Stimulated activated CD4-positive, alpha-beta T cell treated with anti-CD3 and anti-CD28 coated beads, Interleukin-4, amount 100 ng/mL, for 1 hour (primary cell): ENCODE results near the gene GOLGB1.
"Not testable (repeated sequence)": the region's sequence is repeated elsewhere in the genome, so short reads cannot be mapped to it uniquely, and the experiment has no call there.

Experiments used
- DNase-seq: peaks from one replicate; pipeline ENCODE4 v3.0.0-alpha.2; 2020

GOLGB1 gene

DNA sequence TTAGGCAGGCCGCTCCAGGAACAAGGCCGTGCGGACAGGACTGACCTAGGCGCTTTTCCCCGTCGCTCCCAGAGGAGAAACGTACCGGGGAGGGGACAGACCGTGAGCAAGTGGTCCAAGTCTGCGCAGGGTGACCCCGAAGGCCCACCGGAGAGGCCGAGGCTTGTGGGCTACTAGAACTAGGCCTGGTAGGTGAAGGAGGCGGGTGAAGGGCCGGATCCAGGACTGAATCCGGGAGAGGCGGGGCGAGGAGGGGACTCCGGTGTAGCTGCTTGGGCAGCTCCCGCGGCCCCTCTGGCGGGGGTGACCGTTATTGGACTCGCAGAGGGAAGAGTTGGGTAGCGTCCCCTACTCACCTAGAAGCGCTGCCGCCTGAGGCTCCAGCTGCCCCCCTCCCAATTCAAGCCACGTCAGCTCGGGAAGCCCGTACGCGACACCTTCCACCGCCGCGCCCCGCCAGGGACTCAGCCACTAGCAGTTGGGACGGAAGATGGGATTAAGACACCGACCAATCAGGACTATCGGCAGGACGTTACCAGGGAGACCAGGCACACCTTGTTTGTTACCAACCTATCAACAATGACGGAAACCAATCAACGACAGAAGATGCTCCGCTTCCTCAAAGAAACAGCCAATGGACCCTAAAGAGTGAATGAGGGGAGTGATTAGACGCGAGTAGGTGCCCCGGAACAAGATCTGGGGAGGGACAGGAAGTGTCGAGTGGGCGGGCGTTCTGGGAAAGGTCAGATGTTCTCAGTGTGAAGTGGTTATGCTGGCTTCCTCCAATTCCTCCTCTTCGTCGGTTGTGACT is at the start of gene GOLGB1:
TSS of gene GOLGB1 (minus strand) at position 466 of the 811 bp plus-strand sequence. CDS start 18,770 bp downstream, outside the sequence.
- DNase-seq = peak; percentile 88

GRCh38 chr3:121796970-121797369 is 47.4 kb upstream of the GOLGB1 start:
- no peak for DNase-seq

DNA sequence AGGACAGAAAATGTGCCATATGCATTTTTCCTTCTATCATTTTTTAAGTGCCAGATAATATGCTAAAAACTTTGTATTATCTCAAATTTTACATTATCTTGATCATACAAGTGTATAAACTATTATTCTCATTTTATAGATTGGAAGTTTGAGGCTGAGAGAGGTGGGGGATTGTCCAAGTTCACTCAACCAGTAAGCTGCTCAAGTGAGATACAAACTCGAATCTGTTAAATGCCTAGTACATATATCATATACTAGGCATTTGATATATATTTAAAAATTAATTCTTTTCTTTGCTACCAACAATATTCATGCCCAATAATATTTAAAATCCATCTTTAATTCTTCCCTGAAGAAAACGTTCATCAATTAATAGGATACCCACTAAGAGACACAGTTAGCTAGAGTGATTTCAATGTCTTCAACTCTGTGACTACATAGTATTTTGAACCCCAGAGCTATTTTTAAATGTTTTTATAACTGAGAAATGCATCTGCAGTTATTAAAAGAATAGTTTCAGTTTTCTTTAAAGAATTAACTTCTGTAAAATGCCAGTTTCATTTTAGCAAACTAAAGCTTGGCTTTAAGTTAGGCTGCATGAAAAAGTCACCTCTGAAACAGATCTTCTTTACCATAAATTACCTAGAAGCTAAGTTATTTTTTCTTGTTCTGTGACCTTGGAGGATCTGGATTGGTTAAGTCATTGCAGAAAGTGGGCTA is 44.9 kb upstream of the GOLGB1 start:
- no peak for DNase-seq

DNA sequence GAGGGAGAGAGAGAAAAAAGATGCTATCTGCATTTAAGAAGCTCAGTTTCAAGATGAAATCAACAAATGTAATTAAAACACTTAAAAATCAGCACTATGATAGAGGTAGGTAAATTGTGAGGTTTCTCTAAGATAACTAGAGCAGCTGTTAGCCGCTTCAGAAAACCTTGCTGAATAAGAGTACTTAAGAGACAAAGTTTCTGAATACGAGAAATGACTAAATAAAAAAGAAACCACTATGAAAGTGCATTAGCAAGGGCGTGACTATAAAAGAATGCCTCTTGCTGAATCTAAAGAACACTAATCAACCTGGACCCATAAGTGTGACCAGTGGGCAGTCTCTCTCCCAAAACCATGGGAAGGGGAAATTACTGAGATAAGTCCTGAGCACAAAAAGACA is 43.5 kb upstream of the GOLGB1 start:
- DNase-seq = no peak

DNA sequence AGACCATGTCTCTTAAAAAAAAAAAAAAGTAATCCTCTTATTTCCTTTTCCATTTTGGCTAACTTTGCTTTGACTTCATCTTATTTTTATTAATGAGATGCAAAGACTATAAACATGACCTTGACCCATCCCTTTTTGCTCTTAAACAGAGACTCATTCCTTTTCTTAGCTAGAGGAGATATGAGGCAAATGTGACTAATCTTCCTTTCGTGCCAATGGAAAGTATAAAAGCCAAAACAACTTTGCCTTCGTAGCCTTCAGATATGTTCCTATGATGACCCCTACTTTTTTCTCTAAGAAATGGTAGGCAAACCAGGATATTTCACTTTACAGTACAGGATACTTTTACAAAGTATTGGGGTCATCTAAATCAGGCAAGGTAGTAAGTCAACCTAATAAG is 36.9 kb upstream of the GOLGB1 start:
- DNase-seq = no peak

DNA sequence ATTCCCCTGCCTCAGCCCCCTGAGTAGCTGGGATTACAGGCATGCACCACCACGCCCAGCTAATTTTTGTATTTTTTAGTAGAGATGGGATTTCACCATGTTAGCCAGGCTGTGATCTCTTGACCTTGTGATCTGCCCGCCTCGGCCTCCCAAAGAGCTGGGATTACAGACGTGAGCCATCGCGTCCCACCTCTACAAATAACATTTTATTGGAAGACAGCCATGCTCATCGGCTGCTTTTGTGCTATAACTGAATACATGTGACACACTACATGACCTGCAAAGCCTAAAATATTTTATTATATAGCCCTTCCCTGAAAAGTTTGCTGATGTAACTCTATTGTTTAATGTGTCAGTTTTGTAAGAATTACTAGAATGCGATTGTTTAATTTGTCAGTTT is 33.2 kb upstream of the GOLGB1 start:
- not testable (repeated sequence) for DNase-seq

DNA sequence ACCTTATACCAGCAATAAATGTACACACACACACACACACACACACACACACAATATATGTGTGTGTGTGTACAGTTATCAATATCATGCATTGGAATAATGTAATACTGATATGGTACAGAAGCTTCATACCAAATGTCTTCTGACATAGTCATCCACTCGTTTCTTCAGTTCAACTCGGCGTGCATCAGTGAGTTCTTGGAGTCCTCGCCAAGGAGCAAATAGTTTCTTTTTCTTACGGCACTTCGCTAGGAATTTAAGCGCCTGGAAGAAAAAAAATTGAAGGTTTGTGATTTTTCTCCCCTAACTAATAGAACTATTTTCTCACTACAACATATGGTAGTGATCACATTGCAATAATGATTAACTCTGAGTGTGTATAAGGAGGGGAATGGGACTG is 32.1 kb upstream of the GOLGB1 start:
- no peak for DNase-seq

GRCh38 chr3:121775095-121775494 is 25.6 kb upstream of the GOLGB1 start:
- not testable (repeated sequence) for DNase-seq

DNA sequence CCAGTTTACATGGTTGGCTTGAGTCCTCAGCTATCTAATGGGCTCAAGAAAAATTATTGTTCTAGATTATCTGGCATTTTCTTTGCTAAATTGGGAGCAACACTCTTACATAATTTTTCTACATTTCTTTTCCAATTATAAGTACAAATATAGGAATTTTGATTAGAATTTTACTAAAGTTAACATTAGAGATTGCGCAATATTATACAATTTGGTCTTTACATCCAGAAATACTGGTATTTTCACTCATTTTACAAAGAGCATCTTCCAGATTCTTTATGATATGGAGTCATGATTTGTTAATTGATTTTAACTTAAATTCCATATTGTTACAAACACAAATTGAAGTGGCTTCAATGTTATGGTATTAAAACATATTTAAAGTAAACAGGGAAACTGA is 19.7 kb upstream of the GOLGB1 start:
- no peak for DNase-seq

DNA sequence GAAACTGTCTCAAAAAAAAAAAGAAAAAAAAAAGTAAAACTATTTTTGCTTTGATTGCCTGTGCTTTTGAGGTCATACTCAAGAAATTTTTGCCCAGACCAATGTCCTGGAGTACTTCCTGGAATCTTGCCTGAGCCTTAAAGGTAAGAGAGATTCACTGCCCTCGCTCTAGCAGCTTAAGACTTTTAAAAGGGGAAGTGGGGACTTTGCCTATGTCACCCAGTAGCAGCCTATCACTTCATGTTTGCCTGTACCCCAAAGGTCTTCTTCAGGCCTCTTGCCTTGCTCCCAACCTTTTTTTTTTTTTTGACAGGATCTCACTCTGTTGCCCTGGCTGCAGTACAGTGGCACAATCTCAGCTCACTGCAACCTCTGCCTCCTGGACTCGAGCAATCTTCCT is 18.9 kb upstream of the GOLGB1 start:
- no peak for DNase-seq

DNA sequence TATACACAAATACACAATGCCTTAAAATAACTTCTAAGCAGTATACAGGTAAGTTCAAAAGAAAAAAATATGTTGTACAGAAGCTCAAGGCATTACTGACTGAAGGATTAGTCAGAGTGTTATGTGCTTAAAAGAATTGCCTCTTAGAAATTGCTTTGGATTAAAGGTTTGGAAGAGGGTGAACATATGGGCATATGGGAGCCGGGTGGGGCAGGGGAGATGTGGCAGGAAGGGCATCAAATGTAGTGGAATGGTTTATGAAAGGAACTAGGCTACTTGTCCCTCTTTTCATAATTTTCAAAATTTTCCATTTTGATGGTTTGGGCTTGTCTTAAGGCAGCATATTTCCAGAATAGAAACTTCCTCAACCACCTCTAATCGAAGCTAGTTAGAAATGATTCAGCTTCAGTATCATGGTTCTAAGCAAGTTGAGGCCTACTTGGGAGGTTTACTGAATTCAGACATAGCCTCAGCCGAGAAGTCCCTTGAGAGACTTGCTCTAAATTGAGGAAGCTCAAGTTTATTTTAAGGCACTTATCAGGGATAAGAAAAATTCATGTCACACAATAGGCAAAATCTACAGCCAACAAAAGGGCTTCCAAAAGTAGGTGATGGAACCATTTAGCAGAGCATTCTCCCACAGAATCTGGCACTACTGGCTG is 10.1 kb upstream of the GOLGB1 start:
- DNase-seq = no peak

- DNase-seq = no peak
Measured at GRCh38 chr3:121758727-121759450, 9.3 kb upstream of the GOLGB1 start.

GRCh38 chr3:121757812-121758545 is 8.4 kb upstream of the GOLGB1 start:
- no peak for DNase-seq

GRCh38 chr3:121757087-121757811 is 7.7 kb upstream of the GOLGB1 start:
- no peak for DNase-seq

DNA sequence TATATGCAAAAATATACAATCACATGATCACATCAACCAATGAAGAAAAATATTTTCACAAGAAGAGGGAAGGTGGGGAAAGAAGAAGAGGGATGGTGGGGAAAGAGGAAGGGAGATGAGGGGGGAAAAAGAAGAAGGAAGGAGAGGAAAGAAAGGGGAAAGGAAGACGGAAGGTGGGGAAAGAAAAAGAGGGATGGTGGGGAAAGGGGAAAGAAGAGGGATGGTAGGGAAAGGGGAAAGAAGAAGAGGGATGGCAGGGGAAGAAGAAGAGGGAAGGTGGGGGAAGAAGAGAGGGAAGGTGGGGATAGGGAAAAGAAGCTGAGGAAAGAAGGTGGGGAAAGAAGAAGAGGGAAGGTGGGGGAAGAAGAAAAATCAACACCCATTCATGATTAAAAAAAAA is 3.2 kb upstream of the GOLGB1 start:
- DNase-seq = no peak

DNA sequence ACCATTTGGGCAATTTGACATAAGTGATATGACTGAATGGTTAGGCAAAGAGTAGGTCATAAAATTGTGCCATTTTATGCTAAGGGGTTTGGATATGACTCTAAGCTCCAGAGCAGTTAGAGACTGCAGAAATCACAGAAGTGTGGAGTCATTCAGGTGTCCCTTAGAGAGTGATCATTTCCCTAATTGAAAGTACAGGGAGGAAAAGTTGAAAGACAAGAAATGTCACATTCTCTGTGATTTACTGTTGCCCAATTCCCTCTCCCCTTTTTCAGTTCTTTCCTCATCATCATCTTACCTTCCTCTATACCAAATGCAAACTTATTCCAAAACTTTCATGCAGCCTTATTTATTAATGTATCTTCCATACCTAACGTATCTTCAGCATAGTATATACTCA is 2.7 kb upstream of the GOLGB1 start:
- DNase-seq = no peak

DNA sequence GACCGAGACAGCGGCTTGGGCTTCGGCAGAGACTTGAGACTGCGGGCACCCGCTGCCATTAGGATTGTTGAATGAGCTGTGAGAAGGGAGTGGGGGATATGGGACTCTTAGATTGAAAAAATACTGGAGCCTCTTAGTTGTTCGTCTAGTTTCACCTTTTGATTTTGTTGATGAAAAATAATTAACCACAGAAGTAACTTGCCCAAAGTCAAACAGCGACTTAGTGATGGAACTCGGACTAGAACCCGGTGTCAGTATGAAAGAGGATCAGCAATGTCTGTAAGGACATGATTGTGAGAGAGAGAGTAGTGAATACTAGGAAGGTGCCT is 510 bp upstream of the GOLGB1 start:
- DNase-seq = no peak

GRCh38 chr3:121748680-121749275 is 763 bp downstream of the GOLGB1 start:
- no peak for DNase-seq

DNA sequence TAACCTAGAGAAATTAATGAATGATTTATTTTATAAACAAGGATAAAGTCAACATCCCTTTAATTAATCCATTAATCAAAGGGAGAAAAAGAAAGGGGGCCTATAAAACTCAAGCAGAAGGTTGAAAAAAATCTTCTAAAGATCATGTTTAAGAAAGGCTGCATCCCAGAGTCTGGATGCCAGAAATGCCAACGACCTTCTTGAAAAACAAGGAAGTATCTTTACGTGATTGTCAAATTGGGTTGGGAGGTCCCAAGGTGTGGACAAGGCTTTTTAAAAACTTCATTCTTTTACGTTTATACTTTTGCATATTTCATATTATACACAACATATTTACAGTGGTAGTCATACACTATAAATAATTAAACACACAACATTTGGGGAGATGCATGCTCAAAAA is 1.6 kb downstream of the GOLGB1 start:
- DNase-seq = no peak

DNA sequence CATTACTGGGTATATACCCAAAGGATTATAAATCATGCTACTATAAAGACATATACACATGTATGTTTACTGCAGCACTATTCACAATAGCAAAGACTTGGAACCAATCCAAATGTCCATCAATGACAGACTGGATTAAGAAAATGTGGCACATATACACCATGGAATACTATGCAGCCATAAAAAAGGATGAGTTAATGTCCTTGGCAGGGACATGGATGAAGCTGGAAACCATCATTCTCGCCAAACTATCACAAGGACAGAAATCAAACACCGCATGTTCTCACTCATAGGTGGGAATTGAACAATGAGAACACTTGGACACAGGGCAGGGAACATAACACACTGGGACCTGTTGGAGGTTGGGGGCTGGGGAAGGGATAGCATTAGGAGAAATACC is 6.4 kb downstream of the GOLGB1 start:
- not testable (repeated sequence) for DNase-seq

GRCh38 chr3:121740896-121741295 is 8.6 kb downstream of the GOLGB1 start:
- no peak for DNase-seq
